Activated CD4-positive, alpha-beta T cell treated with anti-CD3 and anti-CD28 coated beads for 1 hour (primary cell): ENCODE measurements around the gene RGS4.

Source experiments
- DNase-seq: peaks from one replicate; pipeline ENCODE4 v3.0.0-alpha.2; 2020

RGS4 gene

GRCh38 chr1:163069142-163069541, at the start of gene RGS4:
TSS of gene RGS4 (plus strand) at chr1:163069361. CDS start at chr1:163069485, 124 bp downstream.
- DNase-seq = no peak

DNA sequence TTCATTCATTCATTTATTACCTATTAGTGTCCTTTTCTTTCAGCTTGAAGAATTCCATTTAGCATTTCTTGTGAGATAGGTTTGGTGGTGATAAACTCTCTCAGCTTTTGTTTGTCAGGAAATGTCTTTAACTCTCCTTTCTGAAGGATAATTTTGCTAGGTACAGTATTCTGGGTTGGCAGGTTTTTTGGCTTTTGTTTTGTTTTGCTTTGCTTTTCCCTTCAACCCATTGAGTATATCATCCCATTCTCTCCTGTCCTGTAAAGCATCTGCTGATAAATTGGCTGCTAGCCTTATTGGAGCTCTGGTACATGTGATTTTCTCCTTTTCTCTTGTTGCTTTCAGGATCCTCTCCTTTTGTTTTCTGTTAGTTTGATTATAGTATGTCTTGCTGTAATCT, 47.0 kb upstream of the RGS4 start:
- DNase-seq = no peak

GRCh38 chr1:163027610-163028009, 41.6 kb upstream of the RGS4 start:
- no peak for DNase-seq

GRCh38 chr1:163029901-163030300, 39.3 kb upstream of the RGS4 start:
- no peak for DNase-seq

DNA sequence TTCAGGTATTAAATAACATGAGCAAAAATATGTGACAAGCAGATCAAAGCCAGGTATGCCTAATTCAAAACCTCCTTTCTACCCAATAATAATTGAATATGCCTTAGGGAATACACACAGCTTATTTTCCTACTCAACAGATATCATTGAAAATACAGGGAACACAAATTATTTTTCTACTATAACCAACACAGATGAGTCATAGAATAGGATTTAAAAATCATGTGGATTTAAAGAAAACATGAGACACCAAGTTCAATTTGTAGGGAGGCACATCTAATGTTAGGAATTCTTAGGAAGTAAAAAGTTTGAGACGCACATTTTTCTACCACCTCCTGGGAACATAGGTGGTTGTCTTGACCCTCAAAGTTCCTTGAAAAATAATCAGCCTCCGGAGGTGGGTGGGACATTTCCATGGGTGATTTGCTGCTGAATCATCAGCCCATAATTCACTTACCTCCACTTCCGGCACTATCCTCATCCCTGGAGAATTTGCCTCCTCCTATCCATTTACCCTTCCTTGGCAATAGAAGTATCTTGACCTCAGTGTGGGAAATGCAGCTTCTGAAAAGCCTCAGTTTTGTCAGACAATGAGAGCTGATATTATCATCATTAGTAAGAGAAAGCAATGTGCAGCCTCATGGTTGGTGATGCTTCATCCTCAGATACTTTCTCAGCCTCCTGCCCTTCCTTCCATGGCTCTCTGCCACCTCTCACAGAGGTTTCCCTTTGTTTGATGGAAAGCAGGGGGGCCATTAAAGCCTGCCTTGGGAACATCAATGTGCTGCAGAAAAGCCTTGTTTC, 33.5 kb upstream of the RGS4 start:
- DNase-seq = no peak

DNA sequence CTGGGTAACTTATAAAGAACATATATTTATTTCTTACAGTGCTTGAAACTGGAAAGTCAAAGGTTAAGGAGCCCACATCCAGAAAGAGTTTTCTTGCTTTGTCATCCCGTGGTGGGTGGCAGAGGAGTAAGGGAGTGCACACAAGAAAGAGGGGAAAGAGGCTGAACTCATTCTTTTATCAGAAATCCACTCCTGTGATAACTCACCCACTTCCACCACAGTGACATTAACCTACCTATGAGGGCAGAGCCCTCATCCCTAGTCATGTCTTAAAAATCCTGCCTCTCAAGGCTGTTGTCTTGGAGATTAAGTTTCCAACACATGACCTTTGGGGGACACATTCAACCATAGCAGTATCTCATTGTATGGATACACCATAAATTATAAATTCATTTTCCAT, 32.5 kb upstream of the RGS4 start:
- no peak for DNase-seq

- no peak for DNase-seq
Measured at GRCh38 chr1:163038928-163039706, 30.0 kb upstream of the RGS4 start.

- no peak for DNase-seq
Measured at GRCh38 chr1:163039707-163040093, 29.5 kb upstream of the RGS4 start.

GRCh38 chr1:163046071-163046470, 23.1 kb upstream of the RGS4 start:
- no peak for DNase-seq

DNA sequence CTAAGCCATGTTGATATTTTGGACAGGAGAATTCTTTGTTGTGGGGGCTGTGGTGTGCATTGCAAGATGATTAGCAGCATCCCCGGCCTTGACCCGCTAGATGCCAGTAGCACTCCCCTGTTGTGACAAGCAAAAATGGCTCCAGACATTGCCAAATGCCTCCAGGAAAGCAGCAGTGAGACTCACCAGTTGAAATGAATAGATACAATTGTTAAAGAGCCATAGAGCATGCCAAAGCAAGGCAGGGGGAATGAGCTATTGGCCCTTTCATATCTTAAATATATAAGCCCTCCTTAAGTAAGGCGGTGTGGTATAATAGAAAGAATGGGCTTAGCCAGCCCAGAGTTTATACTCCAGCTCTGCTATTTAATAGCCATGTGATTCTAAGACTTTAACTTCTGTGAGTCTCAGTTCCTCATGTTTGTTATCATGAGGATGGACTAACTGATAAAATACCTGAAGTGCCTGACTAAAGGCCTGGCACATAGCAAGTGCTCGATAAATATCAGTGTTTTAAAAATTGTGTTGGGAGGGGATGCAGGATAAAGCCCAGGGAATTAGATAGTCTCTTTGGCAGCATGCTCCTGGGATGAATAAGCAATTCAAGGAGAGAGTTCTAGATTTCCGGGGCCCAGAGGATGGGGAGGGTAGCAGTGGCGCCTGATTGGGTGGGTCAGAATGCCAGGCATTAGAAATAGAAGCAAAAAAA, 21.1 kb upstream of the RGS4 start:
- DNase-seq = no peak

- DNase-seq = no peak
Measured at GRCh38 chr1:163048869-163049268, 20.3 kb upstream of the RGS4 start.

GRCh38 chr1:163049296-163049695, 19.9 kb upstream of the RGS4 start:
- no peak for DNase-seq

- no peak for DNase-seq
Measured at GRCh38 chr1:163050496-163050895, 18.7 kb upstream of the RGS4 start.

DNA sequence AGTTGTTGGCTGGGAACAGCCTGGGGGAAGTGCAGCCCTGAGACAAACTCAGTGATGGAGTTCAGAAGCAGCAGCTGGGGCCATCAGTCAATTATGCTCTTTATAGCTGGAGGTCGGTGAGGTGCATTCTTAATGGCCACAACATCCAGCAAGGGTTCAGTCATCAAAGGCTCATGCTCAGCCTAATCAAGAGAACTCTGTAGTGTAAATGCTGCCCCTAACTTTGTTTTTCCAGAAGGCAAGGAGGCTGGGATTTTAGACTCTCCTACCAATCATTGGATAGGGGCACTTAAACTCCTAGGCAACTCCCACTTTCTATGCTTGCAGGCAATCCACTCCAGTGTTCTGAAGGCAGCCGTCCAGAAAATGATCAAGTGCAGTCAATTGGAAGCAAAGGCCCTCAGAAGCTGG, 15.0 kb upstream of the RGS4 start:
- DNase-seq = no peak

DNA sequence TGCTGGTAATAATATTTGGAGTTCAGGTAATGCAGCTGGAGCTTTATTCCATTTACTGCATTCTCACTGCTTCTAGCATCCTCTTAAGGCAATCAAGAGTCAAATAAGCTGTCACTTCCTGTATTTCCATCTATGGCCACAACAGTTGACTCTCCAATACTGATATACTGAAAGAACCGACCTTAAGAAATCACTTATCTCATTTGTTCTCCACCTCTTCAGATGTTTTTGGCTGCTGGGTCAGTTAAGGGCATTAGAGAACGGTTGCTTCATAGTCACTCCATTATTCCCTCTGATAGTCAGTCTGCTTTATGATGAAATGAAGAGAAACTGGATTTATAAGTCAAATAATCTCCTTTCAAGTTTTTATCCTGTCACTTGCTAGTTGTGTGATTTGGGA, 14.2 kb upstream of the RGS4 start:
- no peak for DNase-seq

DNA sequence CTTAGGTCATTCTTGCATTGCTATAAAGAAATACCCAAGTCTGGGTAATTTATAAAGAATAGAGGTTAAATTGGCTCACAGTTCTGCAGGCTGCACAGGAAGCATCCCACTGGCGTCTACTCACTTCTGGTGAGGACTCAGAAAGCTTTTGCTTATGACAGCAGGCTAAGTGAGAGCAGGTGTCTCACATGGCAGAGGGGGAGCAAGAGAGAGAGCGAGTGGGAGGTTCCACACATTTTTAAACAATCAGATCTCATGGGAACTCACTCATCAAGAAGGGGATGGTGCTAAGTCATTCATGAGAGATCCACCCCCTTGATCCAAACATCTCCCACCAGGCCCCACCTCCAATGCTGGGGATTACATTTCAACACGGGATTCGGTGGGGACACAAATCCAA, 13.6 kb upstream of the RGS4 start:
- DNase-seq = no peak

DNA sequence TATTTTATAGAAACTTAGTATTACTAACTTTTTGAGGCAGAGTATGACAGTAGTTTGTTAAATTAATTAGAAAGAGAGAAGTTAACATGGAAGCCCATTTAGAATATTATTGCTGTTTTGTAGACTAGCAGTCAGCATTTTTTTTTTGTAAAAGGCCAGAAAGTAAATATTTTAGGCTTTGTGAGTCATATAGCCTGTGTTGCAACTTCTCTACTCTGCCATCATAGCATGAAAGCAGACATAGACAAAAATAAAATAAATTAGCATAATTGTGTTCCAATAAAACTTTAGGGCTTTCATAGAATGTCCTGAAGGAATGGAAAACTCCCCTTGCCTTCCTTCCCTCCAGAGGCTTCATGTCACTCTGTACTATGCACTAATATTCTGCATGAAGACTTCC, 12.3 kb upstream of the RGS4 start:
- DNase-seq = no peak

DNA sequence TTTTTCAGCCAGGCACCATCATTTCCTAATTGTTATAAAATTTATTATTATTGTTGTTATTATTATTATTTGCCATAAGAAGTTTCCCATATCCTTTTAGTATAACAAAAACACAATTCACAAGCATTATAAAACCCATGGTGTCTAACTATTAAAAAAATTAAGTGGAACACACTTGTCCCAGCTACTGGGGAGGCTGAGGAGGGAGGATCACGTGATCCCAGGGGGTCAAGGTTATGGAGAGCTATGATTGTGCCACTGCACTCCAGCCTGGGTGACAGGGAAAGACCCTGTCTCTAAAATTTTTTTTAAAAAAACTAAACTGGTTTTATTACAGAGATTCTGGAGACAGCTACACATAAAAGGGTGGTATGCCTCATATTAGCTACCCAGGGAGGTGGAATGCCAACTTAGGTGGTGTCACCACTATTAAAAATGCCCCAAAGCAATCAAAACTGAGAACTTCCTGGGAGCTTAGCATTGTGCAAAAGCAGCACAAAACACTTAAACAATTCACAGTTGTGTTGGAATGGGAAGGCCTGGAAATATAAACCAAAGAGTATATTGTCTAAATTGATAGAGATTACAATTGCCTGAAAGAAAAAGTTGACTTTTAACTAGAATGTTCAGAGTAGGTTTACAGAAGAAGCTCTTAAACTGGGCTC, 8.7 kb upstream of the RGS4 start:
- no peak for DNase-seq

DNA sequence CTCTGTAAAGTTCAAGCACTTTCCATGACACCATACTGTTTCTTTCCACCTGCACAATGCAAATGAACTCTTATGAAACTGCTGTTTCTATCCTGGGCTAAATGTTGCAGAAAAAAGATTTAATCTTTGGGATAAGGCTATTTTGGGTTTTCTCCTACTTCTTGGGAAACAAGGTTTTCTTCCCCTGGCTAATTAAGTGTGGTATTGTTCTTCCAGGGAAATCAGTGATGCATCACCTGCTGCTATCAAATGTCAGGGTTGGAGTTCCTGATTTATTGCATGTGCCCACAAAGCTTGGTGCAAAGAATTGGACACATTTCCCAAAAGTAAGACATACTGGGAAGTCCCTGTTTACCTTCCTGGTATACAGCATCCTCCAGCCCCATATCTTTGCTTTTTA, 6.0 kb upstream of the RGS4 start:
- no peak for DNase-seq

DNA sequence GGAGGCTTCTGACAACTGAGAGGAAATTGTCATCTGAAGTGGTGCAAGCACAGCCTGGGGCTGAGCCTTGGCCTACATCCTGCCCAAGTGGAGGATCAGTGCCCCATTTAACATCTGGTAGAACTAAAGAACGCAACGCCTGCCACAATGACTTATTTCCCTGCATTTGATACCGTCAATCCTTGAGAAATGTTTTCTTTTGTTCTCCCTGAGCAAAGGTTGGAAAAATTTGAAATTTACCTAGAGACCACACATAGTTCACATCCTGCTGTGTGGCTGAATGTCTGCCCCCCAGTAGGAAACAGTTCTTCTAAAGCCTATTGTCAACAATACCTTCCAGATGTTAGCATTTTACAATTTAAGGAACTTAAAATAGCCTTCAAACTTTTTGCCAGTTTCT, 5.6 kb upstream of the RGS4 start:
- no peak for DNase-seq

DNA sequence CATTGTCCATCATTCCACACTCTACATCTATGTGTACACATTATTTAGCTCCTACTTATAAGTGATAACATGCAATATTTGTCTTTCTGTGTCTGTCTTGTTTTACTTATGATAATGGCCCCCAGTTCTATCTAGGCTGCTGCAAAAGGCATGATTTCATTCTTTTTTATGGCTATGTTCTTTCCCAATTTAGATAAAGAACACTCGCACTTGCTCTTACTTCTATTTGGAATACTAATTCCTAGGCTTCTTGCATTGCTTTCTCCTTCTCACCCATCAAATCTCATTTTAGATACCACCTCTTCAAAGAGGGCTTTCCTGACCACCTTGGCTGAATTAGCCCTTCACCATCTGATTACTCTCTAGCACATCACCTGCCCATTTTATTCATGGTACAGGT, 3.0 kb upstream of the RGS4 start:
- no peak for DNase-seq

GRCh38 chr1:163066686-163067085, 2.5 kb upstream of the RGS4 start:
- DNase-seq = no peak

DNA sequence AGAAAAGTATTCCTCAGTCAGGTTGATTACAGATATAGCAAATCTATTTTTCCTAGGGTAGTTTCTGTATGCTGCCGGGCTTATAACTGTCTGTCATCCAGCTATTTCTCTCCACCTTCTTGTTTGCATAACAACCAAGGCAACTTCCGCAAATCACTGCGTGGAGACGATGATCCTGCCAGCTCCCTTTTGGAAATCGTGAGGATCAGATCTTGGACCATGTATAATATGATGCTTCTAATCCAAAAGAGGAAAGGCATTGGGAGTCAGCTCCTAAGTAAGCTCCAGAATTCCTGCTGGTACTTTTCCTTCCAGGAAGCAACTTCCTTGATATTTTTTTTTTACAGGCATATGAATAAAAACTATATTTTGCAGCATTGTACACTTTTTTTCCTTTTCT, 445 bp upstream of the RGS4 start:
- DNase-seq = no peak
